BJ (cell line): Measurements from ENCODE around the gene ATP6V1B1. TPM values are rescaled to one million over a fixed set of nuclear protein-coding genes. Genes with fewer than 3 reads are reported as not detected.

Experiments
- CTCF ChIA-PET: fragments of 350-600 bp; formaldehyde crosslinking; extraction: SDS; loops from one replicate; lab custom pipeline; 2021; ENCODE audit warnings: antibody characterized with exemption, inconsistent platforms; lab: Yijun Ruan, JAX
- POLR2A ChIA-PET: fragments of 300-600 bp; sonication (Branson Sonifier 250); formaldehyde crosslinking; extraction: SDS; loops from one replicate; lab custom pipeline; 2021; ENCODE audit warnings: antibody characterized with exemption; lab: Charles Lee
- DNase-seq: peaks from one replicate; pipeline ENCODE4 v3.0.0-alpha.2; 2011; ENCODE audit warnings: low read depth
- H3K27me3 ChIP-seq: 2 replicates; pipeline ENCODE4 v1.6.0; 2011; ENCODE audit warnings: low read length; ENCODE audit not compliant: control insufficient read depth, insufficient read depth
- H3K36me3 ChIP-seq: 2 replicates; pipeline ENCODE4 v1.5.1; 2011; ENCODE audit warnings: low read length; ENCODE audit not compliant: control insufficient read depth, insufficient read depth
- H3K4me3 ChIP-seq: 2 replicates; pipeline ENCODE4 v1.5.1; 2011; ENCODE audit warnings: low read depth, mild to moderate bottlenecking, control low read depth, low read length
- polyA plus RNA-seq: library from polyadenylated mRNA; depleted of rRNA; stranded (reverse); fragments of >200 nt; gene quantifications from 2 replicates; pipeline ENCODE4 v1.2.3, GENCODE V29; 2011
- TF ChIP-seq, protein P1 (sequence below): IDR thresholded peaks from 2 replicates; pipeline ENCODE4 v1.5.1; 2011; ENCODE audit warnings: low read depth, mild to moderate bottlenecking, control low read depth, inconsistent platforms, low read length, moderate library complexity; ENCODE audit not compliant: insufficient read depth

Gene ATP6V1B1
- polyA plus RNA-seq, 1 experiment = 1.3 TPM

DNA sequence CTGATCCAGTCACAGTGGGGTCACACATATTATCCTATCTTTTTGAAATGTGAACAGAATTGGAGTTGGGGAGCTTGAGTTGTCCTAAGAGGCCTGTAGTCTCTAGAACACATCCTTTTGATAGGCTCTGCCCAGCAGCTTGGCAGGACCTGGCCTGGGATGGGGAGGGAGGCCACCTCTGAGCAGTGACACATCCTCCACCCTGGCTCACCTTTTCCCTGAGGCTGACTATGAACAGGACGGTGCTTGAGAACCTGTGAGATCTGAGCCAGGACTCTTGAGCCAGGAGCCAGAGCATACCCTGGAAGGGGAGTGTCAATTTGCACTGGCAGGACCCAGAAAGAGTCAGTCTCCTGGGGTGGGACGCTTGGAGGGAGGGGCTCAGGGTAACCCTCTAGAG is 17.7 kb upstream of the ATP6V1B1 start:
- Histone ChIP-seq H3K27me3 (no peaks in the 10 kb centered on the region), H3K36me3 (no peaks in the 10 kb centered on the region), H3K4me3 (no peak overlapping the region)
- ChIA-PET CTCF (interaction anchor here (1.8 to 2.9 kb wide), 4 partner anchors 9 to 47 kb away, joined by 6 to 23 read pairs (median 10); no protein-coding TSS in a partner anchor), POLR2A (no interaction called here)
- TF ChIP-seq, protein P1, sequence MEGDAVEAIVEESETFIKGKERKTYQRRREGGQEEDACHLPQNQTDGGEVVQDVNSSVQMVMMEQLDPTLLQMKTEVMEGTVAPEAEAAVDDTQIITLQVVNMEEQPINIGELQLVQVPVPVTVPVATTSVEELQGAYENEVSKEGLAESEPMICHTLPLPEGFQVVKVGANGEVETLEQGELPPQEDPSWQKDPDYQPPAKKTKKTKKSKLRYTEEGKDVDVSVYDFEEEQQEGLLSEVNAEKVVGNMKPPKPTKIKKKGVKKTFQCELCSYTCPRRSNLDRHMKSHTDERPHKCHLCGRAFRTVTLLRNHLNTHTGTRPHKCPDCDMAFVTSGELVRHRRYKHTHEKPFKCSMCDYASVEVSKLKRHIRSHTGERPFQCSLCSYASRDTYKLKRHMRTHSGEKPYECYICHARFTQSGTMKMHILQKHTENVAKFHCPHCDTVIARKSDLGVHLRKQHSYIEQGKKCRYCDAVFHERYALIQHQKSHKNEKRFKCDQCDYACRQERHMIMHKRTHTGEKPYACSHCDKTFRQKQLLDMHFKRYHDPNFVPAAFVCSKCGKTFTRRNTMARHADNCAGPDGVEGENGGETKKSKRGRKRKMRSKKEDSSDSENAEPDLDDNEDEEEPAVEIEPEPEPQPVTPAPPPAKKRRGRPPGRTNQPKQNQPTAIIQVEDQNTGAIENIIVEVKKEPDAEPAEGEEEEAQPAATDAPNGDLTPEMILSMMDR = no peak
- no peak for DNase-seq

DNA sequence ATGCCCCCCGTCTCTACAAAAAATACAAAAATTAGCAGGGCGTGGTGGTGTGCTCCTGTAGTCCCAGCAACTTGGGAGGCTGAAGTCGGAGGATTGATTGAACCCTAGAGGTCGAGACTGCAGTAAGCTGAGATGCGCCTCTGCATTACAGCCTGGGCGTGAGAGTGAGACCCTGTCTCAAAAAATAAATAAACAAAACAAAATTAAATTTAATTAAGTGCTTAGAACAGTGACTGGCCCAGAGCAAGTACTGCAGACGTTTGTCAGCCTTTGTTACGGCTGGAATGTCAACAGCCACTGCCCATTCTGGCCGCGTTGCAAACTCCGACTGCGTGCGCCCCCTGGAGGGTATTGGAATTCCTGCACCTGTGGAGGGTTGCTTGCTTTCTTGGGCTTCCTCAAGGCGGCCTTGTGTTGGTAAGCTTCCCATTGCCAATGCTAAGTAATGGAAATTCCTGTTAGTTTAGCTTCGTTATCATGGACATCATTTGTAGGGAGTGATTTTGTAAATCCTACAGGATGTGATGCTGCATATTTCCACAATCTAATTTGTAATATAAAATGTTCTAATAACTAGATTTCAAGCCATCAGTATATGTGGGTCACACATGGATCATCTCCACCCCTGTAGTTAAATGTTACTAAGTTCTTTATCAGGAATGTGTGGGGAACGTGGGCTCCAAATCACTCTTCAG is 15.9 kb upstream of the ATP6V1B1 start:
- Histone ChIP-seq H3K36me3 (no peaks in the 10 kb centered on the region; the same call in 1 of the 2 replicates), H3K27me3 (no peaks in the 10 kb centered on the region), H3K4me3 (no peak overlapping the region)
- POLR2A ChIA-PET = no interaction called here
- TF ChIP-seq, protein P1 = peak; percentile 92
- CTCF ChIA-PET = interaction anchor here (0.7 to 8.9 kb wide), 14 partner anchors 10 to 240 kb away, joined by 3 to 91 read pairs (median 6); partner anchors contain the start of gene ATP6V1B1
- peak; percentile 27 for DNase-seq

DNA sequence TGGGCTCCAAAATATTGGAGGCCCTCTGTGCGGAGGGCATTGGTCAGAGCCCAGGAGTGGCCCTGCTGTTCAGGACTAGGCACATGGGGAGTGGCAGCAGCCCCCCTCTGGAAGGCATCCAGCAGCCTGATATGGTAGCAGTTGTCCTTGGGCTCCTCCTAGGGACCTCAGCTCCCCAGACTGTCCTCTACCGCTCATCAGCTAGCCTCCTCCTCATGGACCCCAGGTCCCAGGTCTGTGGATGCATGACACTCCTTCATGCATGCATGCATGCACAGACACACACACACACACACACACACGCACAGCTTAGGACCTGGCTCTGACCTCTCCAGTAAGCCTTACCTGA is 15.4 kb upstream of the ATP6V1B1 start:
- ChIA-PET POLR2A (no interaction called here), CTCF (interaction anchor here (0.7 to 8.9 kb wide), 15 partner anchors 9 to 241 kb away, joined by 3 to 91 read pairs (median 6); partner anchors contain the start of gene ATP6V1B1)
- no peak overlapping the region for H3K4me3 ChIP-seq
- TF ChIP-seq, protein P1 = no peak
- no peak for DNase-seq
- H3K36me3 ChIP-seq = no peaks in the 10 kb centered on the region; the same call in 1 of the 2 replicates
- H3K27me3 ChIP-seq = no peaks in the 10 kb centered on the region

DNA sequence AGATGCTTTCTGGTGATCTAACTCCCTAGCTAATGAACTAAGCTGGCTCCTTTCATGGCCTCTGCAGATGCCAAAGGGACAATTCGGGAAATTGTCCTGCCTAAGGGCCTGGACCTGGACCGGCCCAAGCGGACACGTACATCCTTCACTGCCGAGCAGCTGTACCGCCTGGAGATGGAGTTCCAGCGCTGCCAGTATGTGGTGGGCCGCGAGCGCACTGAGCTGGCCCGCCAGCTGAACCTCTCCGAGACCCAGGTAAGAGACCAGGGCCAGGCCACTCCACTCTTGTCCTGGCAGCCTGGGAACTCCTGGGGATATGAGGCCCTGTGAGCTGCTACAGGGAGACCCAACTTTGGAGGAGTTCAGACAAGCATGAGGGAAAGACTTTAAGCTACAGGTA is 14.7 kb upstream of the ATP6V1B1 start:
- Histone ChIP-seq H3K27me3 (no peaks in the 10 kb centered on the region), H3K36me3 (no peaks in the 10 kb centered on the region; the same call in 1 of the 2 replicates), H3K4me3 (no peak overlapping the region)
- ChIA-PET CTCF (interaction anchor here (0.6 to 8.9 kb wide), 11 partner anchors 11 to 791 kb away, joined by 3 to 91 read pairs (median 4); no protein-coding TSS in a partner anchor), POLR2A (no interaction called here)
- DNase-seq = no peak
- TF ChIP-seq, protein P1 = no peak

DNA sequence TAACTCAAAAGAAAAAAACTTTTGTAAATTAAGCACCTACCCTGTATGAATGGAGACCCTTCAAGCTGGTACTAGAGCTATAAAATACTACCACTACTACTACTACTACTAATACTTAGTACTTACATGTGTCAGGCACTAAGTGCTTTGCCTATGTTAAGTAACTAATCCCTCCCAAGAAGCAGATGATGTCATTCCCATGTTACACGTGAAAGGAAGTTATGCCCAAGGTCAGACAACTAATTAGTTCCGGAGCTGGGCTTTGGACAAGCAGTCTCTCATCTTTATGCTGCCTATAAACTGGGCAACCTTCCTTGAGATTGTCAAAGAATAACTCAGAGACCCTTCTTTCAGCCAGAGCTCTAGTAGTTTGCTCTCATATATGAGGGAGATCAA is 13.9 kb upstream of the ATP6V1B1 start:
- Histone ChIP-seq H3K27me3 (no peaks in the 10 kb centered on the region), H3K36me3 (no peaks in the 10 kb centered on the region; the same call in 1 of the 2 replicates), H3K4me3 (no peak overlapping the region)
- ChIA-PET CTCF (interaction anchor here (1.1 to 8.9 kb wide), 5 partner anchors 17 to 79 kb away, joined by 3 to 91 read pairs (median 6); no protein-coding TSS in a partner anchor), POLR2A (no interaction called here)
- DNase-seq = no peak
- TF ChIP-seq, protein P1 = no peak
